Putamen (tissue), 1 donor: ENCODE measurements around the gene FUT9.

Experiments
- DNase-seq: peaks from one replicate; pipeline ENCODE4 v3.0.0-alpha.2; 2016; ENCODE audit warnings: low spot score

The FUT9 gene

DNA sequence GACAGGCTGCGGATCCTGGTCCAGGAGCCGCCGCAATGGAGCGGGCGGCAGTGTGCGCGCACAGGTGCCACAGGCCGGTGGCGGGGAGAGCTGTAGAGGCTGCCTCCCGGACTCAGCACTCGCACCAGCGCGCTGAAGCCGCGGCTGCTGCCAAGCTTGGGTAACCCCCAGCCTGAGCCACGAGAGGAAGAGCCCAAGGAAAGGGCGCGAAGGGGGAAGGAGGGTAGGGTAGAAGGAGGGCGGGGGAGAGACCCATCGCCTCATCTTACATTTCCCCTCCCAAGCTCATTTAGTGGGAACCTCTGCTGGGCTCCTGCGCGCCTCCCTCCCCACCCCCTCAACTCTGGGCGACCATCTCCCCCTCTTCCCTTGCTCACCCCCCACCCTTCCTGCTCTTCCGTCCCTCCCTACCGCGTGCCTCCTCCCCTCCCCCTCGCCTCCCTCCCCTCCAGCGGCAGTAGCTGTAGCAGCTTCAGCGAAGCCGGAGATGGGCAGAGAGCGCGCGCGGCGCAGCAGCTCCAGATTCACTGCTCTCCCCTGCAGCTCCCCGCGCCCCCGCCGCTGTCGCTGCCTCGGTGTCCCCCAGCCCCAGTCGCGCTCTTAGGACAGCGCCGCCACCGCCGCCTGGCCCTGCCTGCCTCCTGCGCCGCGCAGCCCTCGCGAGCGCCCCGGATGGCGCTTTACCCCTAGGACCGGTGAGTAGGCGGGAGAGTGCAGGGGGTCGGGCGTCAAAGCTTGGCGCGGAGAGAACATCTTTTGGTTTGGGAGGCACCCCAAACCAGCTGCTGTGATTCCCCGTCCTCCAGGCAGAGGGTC lies at the start of gene FUT9:
Gene FUT9 (plus strand): TSS at position 457 of the 816 bp plus-strand sequence. CDS start 187,182 bp downstream, outside the sequence.
- DNase-seq = peak; percentile 92

DNA sequence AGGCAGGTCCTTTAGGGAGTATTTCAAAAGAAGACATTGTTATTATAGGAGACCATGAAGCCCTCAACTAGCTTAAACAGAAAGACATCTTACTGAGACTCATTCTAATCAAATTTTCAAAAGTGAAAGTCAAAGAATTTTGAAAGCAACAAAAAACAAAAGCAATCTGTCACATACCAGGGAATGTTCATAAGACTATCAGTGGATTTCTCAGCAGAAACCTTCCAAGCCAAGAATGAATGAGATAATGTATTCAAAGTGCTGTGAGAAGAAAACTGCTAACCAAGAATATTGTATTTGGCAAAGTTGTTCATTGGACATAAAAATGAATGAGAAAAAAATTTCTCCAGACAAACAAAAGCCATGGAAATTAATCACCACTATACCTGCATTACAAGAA lies 48.2 kb upstream of the FUT9 start:
- no peak for DNase-seq

DNA sequence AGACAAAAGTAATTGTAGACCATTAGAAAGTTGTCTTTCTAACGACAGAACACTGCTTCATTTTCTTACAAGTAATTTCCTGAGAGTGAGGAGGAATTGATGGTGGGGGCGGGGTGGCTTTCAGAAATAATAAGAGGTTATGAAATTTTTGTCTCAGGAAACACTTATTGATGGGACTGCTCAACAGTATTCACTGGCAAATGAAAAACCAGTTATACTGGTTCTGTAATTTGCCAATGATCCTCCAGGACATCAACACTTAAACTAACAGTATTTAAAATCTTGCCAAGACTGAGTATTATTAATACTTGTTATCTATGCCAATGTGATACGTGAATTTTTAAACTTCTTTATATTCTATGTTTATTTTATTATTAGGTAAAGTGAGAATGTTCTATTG lies 41.8 kb upstream of the FUT9 start:
- DNase-seq = no peak

DNA sequence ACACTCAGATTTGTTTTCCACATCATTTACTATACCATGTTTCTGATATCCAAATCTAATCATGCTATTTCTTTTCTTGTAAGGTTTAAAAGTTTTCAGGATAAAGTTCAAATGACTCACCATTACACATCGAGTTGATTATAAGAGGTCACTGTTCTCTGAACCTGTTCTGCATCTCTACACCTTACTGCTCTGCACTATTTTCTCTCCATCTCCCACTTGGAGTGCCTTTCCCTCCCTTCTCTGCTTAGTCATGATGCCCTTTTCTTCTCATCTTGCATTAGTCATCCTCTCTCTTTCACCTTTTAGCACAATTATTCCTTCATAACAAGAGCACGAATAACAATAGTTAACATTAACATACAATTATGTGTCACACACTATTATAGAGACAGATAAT lies 37.5 kb upstream of the FUT9 start:
- DNase-seq = no peak

DNA sequence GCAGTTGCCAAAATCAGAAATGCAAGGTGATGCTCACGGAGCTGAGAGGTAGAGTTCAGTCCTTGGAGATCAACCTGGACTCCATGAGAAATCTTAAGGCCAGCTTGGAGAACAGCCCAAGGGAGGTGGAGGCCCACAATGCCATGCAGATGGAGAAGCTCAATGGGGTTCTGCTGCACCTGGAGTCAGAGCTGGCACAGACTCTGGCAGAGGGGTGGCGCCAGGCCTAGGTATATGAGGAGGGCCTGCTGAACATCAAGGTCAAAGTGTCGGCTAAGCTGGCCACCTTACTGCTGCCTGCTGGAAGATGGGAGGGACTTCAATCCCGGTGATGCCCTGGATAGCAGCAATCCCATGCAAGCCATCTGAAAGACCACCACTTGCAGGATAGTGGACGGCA lies 23.9 kb upstream of the FUT9 start:
- DNase-seq = no peak

DNA sequence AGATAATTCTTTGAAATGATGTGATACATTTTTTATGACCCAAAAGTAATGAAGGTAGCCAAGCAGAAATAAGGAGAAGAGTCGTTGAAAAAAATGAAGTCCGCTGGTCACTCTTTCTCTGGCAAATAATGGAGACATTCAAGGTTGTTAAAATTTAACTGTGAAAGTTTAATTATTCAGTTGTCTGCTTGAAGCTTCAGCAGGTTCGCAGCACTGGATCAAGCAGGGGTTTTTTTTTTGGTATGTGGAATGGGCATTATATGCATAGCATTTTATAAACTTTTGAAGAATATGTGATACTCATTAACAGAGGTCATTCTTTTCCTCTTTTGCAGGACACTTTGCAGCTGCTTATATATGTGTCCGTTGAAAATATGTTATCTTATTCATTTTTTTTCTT lies 21.6 kb upstream of the FUT9 start:
- DNase-seq = no peak

DNA sequence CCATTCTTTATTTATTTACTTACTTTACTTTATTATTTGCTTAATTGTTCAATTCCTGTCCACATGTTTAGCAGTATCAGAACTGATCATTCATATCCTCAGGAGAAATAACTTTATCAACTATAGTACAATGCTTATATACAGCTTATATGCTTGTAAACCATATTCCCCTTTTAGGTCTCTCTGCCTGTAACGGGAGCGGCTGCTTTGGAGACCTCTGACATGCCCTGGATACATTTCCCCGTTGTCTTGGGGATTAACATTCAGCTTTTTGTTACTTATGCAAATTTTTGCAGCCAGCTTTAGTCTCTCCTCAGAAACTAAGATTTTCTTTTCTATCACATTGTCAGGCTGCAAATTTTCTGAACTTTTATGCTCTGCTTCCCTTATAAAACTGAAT lies 17.6 kb upstream of the FUT9 start:
- no peak for DNase-seq

DNA sequence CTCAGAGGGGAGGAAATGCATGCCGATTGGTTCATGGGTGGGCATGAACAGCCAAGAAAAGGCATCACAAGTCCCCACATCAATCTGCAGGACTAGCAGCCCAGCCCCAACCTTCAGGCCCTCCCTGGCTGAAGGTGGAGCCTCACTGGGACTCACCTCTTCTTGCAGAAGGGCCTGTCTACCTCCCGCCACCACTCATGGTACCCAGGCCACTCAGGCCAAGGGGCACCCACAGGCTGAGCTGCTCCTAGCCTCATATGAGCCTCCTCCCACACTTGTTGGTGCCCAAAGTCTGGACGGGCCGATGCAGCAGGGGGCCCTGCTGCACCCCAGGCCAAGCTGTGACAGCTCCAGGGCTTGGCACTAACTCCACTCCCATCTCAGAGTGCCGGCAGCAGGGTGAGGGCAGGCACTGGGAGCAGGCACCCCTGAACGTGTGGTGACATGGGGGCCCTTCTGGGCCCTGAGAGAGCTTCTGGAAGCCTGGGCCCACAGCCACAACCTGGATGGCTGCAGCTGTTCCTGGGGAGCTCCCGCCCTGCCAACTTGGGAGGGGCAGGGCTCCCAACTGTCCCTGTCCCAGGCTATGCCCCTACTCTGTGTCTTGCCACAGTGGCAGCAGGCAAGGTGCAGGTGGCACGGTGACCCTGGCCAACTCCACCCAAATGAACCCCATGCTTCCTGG lies 13.7 kb upstream of the FUT9 start:
- DNase-seq = no peak

DNA sequence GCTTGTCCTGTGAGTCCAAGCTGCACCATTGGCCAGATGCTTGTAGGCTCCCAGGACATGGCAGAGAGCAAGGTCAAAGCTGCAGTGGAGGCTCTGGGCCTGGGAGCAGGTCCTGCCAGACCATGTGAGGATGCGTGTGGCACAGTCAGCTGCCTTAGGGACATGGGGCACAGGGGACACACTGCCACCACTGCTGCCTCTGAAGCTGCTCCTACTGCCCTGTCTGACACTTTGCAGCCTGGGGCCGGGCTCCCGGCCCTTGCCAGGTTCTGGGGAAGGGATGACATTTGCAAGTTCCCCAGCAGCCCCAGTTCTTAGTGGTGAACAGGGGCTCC lies 13.2 kb upstream of the FUT9 start:
- DNase-seq = no peak

DNA sequence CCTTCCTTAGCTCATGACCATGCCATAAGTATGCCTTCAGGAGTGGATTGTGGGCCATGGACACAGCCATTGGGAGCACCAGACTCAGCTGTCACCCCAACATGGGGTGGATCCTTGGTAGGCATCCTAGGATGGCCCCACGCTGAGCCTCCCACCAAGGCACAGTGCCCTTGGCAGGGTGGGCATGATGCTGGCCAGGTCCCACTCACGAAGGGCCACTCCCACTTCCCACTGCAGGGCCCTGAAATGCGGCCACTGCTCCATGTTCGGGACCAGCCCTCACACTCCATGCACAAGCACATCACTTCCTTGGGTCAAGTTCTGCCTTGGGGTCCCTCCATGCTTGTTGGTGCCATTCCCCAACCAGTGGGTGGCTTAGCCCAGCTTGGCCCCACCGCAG lies 12.9 kb upstream of the FUT9 start:
- no peak for DNase-seq

DNA sequence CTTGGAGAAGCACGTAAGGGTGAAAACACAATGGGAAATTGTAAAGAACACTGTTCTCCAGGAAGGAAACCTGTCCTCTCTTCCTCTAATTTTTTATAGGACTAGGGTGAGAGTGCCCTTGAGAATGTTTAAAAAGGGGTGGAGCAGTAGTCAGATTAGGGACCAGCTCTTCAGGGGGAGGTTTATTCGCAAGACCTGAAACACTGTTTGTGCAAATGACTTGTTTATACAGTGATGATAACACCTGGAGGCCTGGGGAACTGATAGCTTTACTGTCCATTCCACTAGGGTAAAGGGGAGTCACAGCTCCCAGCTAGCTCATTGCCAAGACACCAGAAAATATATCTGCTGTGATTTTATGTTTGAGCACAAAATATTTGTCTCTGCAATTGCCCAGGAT lies 8.1 kb upstream of the FUT9 start:
- DNase-seq = no peak

DNA sequence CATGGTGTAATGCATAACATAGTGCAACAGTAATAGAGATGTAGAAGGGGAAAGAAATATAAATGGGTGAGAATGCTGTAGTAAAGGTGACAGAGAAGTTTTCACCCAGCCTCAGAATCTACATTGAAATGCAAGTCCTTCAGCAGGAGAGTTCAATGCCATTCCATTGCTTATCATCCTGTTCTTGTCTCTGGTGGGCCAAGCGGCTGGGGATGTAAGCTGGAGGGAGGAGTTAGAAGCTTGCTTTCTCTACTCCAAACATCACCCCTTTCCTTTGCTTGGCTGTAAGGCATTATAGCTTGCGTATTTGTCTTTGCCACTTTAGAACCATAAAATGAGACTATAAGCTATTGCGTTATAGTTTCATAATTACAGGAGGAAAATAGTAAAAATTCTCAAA lies 2.2 kb upstream of the FUT9 start:
- no peak for DNase-seq

DNA sequence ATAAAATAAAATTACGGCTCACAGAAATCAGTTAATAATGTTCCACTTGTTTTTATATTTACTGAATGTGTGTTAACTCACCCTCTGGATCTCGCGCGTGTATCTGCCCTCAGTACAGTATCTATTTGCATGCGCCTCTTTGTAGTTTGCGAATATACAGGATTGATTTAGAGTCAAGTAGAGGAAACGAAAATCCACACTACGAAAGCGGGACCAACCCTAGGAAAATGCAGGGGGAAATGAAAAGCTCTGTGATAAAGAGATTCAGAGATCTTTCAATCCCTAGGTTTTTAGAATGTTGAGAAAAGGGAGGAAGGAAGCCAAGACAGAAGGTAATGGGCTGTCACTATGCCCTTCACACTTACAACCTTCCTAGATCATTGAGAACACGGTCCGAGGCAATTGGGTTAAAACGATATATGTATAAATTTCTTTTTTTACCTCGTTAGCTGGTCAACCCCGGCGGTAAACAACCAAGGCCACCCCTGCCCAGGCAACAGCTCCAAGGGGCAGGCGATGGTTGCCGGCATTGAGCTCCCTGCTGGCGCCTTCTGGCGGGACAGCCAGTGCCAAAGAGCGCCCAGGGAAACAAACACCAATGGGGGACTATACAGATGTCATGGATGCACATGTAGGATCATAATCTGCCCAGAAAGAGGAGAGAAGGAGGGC lies 792 bp upstream of the FUT9 start:
- DNase-seq = peak; percentile 83

DNA sequence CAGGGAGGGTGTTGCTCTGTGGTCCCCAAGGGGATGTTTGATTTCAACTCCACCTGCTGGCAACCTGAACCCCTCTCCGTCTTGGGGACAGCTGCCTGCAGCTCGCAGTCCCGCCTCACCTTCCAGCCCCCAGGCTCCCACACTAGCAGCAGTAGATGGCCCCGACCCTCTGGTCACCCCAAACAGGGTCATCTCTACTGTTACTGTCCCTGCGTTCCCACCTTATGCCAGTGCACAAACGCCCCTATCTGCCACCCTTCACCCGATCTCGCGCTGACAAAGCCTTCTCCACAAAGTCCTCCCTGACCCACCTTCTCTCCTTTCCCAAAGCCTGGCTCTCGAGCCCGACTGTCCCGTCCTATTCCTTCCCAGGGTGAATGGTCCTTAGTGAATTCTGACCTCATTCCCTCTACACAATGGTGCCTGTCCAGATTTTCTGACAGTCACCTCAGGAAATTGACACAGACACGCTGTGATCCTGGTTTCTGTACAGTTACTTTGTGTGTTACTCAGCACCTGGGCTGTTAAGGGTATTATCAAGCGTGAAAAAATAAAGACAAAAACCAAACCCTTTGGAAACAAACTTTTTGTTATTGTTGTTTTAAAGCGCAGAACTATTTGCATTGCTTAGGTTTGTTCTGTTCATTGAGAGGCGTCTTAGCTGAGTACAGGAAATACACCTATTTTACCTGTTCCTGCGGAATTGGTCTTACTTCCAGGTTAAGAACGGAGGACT lies 728 bp downstream of the FUT9 start:
- peak; percentile 48 for DNase-seq

DNA sequence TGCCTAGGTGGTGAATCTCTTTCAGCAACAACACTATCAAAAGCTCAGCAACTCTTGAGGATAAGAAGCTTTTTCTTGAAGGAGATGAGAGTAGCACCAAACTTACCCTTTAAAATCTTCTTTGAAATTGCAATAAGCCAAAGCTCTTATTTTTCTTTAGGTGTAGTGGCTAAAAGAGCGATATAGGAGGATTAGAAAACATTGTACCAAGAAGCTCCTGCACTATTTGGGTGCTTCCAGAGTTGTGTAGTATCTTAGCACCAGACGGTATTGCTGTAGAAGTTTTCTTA lies 1.2 kb downstream of the FUT9 start:
- no peak for DNase-seq

DNA sequence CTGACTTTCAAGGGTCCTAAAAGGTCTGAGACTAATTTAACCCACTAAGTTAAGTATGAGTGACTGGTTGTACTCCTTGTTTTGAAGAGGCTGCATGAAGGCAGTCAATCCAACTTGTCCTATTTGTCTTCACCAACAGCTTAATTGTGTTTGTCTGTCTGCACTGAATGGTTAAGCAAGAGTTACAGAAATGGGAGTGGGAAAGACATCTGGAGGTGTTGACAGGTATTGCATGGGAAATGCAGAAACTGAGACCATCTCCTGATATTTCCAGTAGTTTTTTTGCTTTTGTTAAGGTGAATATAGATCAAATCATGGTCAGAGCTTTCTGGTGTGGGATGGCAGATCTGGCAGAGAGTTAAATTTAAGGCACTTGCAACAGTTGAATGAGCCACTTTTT lies 6.5 kb downstream of the FUT9 start:
- DNase-seq = no peak

DNA sequence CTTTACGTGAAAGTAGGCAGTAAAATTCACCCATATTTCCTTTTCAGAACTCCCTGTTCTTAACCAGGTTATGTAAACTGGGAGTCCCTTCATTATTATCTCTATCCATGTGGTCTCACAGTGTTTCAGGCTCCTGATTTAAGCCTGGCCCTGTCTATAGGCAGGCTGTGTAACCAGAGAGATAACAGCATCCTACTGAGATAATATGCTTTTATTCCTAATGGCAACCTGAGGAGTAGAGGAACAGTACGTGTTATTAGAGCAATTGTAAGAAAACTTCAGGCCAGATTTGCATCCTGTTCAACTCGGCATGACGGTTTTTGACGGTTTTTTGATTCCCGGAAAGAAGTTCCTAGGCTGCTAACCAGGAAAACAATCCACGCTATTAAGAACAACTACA lies 16.9 kb downstream of the FUT9 start:
- no peak for DNase-seq

DNA sequence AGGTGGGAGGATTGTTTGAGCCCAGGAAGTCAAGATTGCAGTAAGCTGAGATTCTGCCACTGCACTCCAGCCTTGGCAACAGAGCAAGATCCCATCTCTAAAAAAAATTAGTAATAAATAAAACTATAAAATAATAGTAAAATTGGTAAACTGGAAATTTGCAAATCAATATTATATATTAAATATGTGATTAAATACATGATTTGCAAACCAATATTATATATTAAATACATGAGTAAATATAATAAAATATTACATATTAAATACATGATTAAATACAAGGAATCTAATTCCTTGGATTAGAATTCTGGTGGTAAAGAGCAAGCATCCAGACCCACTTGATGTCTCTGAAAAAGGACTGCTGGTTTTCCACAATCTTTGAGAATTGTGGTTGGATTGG lies 35.8 kb downstream of the FUT9 start:
- DNase-seq = no peak

DNA sequence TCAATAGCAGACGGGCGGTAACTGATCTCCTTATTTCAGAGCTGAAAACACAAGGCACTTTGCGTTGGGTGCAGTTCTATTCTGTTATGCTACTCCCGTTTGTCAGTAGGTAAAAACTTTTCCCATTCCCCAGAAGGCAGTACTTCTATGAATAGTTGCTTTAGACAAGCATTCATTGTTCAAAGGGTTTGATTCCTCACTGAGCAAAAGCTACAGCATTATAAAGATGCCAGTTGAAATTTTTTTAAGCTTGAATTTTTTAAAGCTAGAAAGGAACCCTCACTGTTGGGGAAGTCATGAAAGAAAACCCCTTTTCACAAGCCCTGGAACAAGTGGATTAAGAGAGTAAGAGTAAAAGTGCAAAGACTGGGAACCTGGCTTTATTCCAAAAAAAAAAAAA lies 42.3 kb downstream of the FUT9 start:
- DNase-seq = peak; percentile 58

DNA sequence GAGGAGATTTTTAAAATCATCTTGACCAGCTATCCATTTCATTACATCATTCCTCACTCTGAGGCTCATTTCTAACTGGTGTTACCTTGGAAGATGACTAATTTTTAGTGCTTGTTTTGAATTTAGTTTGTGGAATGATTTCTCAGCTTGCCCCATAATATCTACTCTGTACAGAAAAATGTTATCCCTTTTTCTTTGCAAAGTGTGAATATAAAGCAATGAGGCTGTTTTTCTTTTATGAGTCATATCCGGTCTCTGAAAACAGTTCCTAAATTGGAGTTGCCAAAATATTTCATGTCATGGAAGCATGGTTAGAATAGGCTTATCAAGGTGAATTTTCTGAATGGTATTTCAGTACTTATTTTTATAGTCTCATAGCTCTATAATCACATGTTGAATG lies 43.8 kb downstream of the FUT9 start:
- no peak for DNase-seq

DNA sequence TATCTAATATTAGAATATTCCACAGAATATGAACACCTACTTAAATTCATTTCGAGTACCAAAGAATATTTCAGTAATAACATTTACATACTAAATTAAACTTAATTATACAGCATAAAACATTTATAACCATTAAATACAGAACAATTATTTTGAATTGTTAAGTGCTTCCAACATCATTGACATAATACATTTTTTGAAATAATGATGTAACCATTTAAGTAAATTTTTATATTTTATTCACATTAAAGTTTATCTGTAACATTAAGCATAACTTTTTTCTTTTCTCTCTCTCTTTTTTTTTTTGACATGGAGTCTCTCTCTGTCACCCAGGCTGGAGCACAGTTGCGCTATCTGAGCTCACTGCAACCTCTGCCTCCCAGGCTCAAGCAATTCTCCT lies 44.5 kb downstream of the FUT9 start:
- DNase-seq = no peak

DNA sequence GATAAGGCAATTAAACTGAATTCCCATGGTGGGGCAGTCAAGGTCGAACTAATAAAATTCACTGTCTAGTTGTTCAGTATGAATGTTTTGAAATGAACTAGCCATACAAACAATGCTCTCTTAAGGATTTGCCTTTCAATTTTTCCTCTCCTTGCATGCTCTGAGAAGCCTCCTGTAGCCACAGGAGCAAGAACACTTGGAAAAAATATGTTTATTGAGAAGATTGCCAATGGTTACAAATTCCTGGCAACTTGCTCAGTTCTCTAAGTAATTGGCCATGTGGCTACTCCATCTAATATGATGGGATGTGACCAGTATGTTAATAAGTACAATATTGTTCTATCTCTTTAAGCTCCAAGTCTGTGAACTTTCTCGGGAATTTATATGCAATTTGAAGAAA lies 49.4 kb downstream of the FUT9 start:
- DNase-seq = peak; percentile 45

DNA sequence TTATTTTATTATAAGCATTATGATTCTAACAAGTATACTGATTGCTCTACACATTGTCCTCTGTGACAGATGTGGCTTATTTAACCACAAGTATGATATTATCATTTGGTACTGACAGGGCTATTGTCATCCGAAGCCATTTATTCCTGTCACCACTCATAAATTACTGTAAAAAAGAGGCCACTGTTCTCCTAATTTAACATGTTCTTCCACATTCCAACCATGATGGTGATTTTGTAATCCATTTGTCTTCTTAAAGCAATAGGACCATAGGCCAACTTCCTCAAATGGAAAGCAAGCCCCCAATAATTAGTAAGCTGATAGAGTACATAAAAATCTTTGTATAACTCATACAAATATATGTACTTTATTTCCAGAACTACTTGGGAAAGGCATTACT lies 50.6 kb downstream of the FUT9 start:
- no peak for DNase-seq
